ENCODE data around the gene ANO2.

GRCh38 chr12:5655120-5655519 lies 289.9 kb downstream of the ANO2 start:
- TF ChIP-seq CTCF (IDR thresholded peaks at IDR 0.05) (no peak), POLR2A (IDR thresholded peaks at IDR 0.05) (no peak)

All from uterus (tissue), 2 donors.